Liver (tissue), 9 donors: ENCODE results near the gene GRK3. TPM values are rescaled to one million over a fixed set of nuclear protein-coding genes. Genes with fewer than 3 reads are reported as not detected.

Experiments
- DNase-seq: peaks from one replicate; pipeline ENCODE4 v3.0.0-alpha.2; 2017; ENCODE audit warnings: low spot score
- H3K27ac ChIP-seq, 2 donors: one replicate each; pipeline ENCODE4 v1.7.0; 2013; ENCODE audit warnings: inconsistent platforms in 2 of 2, low read length in 2 of 2, control low read depth in 1 of 2, low read depth in 1 of 2, mild to moderate bottlenecking in 1 of 2
- H3K27me3 ChIP-seq, 4 donors: one replicate each; pipeline versions ENCODE4 v1.6.1 to v1.7.0; 2013; ENCODE audit warnings: low read length in 3 of 4, inconsistent platforms in 1 of 4, mild to moderate bottlenecking in 1 of 4, moderate library complexity in 1 of 4; ENCODE audit not compliant: control insufficient read depth in 4 of 4, insufficient read depth in 4 of 4
- H3K36me3 ChIP-seq, 4 donors: one replicate each; pipeline versions ENCODE4 v1.6.1 to v1.7.0; 2013; ENCODE audit warnings: low read length in 3 of 4, mild to moderate bottlenecking in 3 of 4, low read depth in 1 of 4, moderate library complexity in 1 of 4; ENCODE audit not compliant: control insufficient read depth in 4 of 4, insufficient read depth in 3 of 4
- H3K4me1 ChIP-seq, 4 donors: one replicate each; pipeline versions ENCODE4 v1.6.1 to v1.7.0; 2013; ENCODE audit warnings: low read length in 3 of 4, mild to moderate bottlenecking in 3 of 4, moderate library complexity in 1 of 4; ENCODE audit not compliant: control insufficient read depth in 4 of 4, insufficient read depth in 4 of 4
- H3K4me3 ChIP-seq, 3 donors: one replicate each; pipeline versions ENCODE4 v1.6.1 to v1.7.0; 2013; ENCODE audit warnings: low read length in 3 of 3, control low read depth in 1 of 3, low read depth in 1 of 3, mild to moderate bottlenecking in 1 of 3
- H3K9ac ChIP-seq, 2 donors: one replicate each; pipeline ENCODE4 v1.7.0; 2013; ENCODE audit warnings: low read length in 2 of 2, mild to moderate bottlenecking in 2 of 2, moderate library complexity in 2 of 2, control low read depth in 1 of 2, low read depth in 1 of 2
- H3K9me3 ChIP-seq, 4 donors: one replicate each; pipeline versions ENCODE4 v1.6.1 to v1.7.0; 2013; ENCODE audit warnings: low read length in 3 of 4; ENCODE audit not compliant: control insufficient read depth in 4 of 4
- ATF3 ChIP-seq: IDR thresholded peaks from 2 replicates; pipeline ENCODE4 v1.6.1; 2016; ENCODE audit warnings: antibody characterized with exemption
- CTCF ChIP-seq: fragments of 150-350 bp; IDR thresholded peaks from 2 replicates; pipeline ENCODE4 v1.5.1; 2017; ENCODE audit warnings: improper control_type of control experiment, low read depth, low read length; ENCODE audit not compliant: missing input control
- EGR1 ChIP-seq, 2 donors: IDR thresholded peaks; 2 replicates each; pipeline ENCODE4 v1.6.1; 2016 to 2018; ENCODE audit warnings: antibody characterized with exemption in 2 of 2, low read depth in 2 of 2
- FOXA1 ChIP-seq: IDR thresholded peaks from 2 replicates; pipeline ENCODE4 v1.6.1; 2016; ENCODE audit warnings: antibody characterized with exemption
- FOXA2 ChIP-seq: IDR thresholded peaks from 2 replicates; pipeline ENCODE4 v1.6.1; 2016; ENCODE audit warnings: antibody characterized with exemption
- GABPA ChIP-seq, 2 donors: IDR thresholded peaks in 1 of 2; conservative IDR thresholded peaks in 1 of 2; 2 replicates each; pipeline ENCODE4 v1.6.1; 2016; ENCODE audit warnings: antibody characterized with exemption in 2 of 2, mild to moderate bottlenecking in 1 of 2, moderate library complexity in 1 of 2
- HNF4A ChIP-seq, 2 donors: conservative IDR thresholded peaks; 2 replicates each; pipeline ENCODE4 v1.6.1; 2016; ENCODE audit warnings: antibody characterized with exemption in 2 of 2, mild to moderate bottlenecking in 2 of 2
- HNF4G ChIP-seq: IDR thresholded peaks from 2 replicates; pipeline ENCODE4 v1.6.1; 2016; ENCODE audit warnings: antibody characterized with exemption
- JUND ChIP-seq, 2 donors: IDR thresholded peaks; 2 replicates each; pipeline ENCODE4 v1.6.1; 2016; ENCODE audit warnings: antibody characterized with exemption in 2 of 2
- MAX ChIP-seq: IDR thresholded peaks from 2 replicates; pipeline ENCODE4 v1.6.1; 2016; ENCODE audit warnings: antibody characterized with exemption
- NR2F2 ChIP-seq: IDR thresholded peaks from 2 replicates; pipeline ENCODE4 v1.6.1; 2016; ENCODE audit warnings: antibody characterized with exemption
- RAD21 ChIP-seq, 2 donors: IDR thresholded peaks; 2 replicates each; pipeline ENCODE4 v1.6.1; 2016; ENCODE audit warnings: antibody characterized with exemption in 2 of 2, mild to moderate bottlenecking in 2 of 2
- REST ChIP-seq: IDR thresholded peaks from 2 replicates; pipeline ENCODE4 v1.6.1; 2016; ENCODE audit warnings: antibody characterized with exemption, mild to moderate bottlenecking
- RXRA ChIP-seq, 2 donors: IDR thresholded peaks; 2 replicates each; pipeline ENCODE4 v1.6.1; 2017 to 2018; ENCODE audit warnings: antibody characterized with exemption in 2 of 2, mild to moderate bottlenecking in 1 of 2
- SP1 ChIP-seq: IDR thresholded peaks from 2 replicates; pipeline ENCODE4 v1.6.1; 2018; ENCODE audit warnings: antibody characterized with exemption, mild to moderate bottlenecking
- TAF1 ChIP-seq: conservative IDR thresholded peaks from 2 replicates; pipeline ENCODE4 v1.6.1; 2016; ENCODE audit warnings: antibody characterized with exemption, mild to moderate bottlenecking
- YY1 ChIP-seq: IDR thresholded peaks from 2 replicates; pipeline ENCODE4 v1.6.1; 2016; ENCODE audit warnings: antibody characterized with exemption, mild to moderate bottlenecking
- ZBTB33 ChIP-seq: IDR thresholded peaks from 2 replicates; pipeline ENCODE4 v1.6.1; 2016; ENCODE audit warnings: antibody characterized with exemption
- WGBS: extraction: QIAGEN DNeasy Blood & Tissue Kit; methylation state at CpG from one replicate; pipeline ENCODE4 v1.1.7; 2013; 5-methylcytosine and 5-hydroxymethylcytosine counted together
- polyA plus RNA-seq, 2 donors: library from polyadenylated mRNA; stranded (reverse) in 1 of 2; unstranded in 1 of 2; fragments of 200-250 nt in 1 of 2; fragments of >200 nt in 1 of 2; fragmentation: Nextera tagmentation in 1 of 2; extraction: Ambion mirVana in 1 of 2; gene quantifications; one replicate each; pipeline versions ENCODE4 v1.2.1 to v1.2.3, GENCODE V29; 2013 to 2015
- total RNA-seq, 2 donors: library from RNA; depleted of rRNA; stranded (reverse); fragments of >200 nt; gene quantifications; one replicate each; pipeline ENCODE4 v1.2.3, GENCODE V29; 2014
- donor health status: healthy.
- donor health status: healthy.
- donor health status: healthy.
- donor health status: healthy.
- donor health status: healthy.

Gene GRK3
- total and polyA plus RNA-seq, 4 donors = 0.79 to 6.5 (median 2.4) TPM

- Histone ChIP-seq H3K4me3 (no peak overlapping the region), H3K27me3 (no peaks in the 10 kb centered on the region), H3K9ac (no peak overlapping the region), H3K4me1 (no peaks in the 10 kb centered on the region), H3K9me3 (peaks cover 0 to 6% (median 0%) of the 10 kb centered on the region in 4 donors), H3K36me3 (no peaks in the 10 kb centered on the region), H3K27ac (no peak overlapping the region)
- DNase-seq = no peak
- TF ChIP-seq YY1 (no peak), GABPA (IDR thresholded peaks at IDR 0.05 in 1 of 2, conservative IDR thresholded peaks at IDR 0.05 in 1 of 2) (no peak)
- WGBS = 94% methylated on average over 3 of the region's 3 CpGs
Measured at GRCh38 chr22:25644122-25644521, 79.6 kb downstream of the GRK3 start.

- Histone ChIP-seq H3K4me1 (no peaks in the 10 kb centered on the region), H3K4me3 (no peak overlapping the region), H3K27ac (no peak overlapping the region), H3K36me3 (no peaks in the 10 kb centered on the region), H3K9me3 (peaks cover 0 to 2% (median 0%) of the 10 kb centered on the region in 4 donors), H3K9ac (no peak overlapping the region), H3K27me3 (no peaks in the 10 kb centered on the region)
- WGBS = 94% methylated on average over 6 of the region's 6 CpGs
- TF ChIP-seq RXRA (IDR thresholded peaks at IDR 0.05) (no peak), FOXA2 (no peak), NR2F2 (no peak), GABPA (IDR thresholded peaks at IDR 0.05 in 1 of 2, conservative IDR thresholded peaks at IDR 0.05 in 1 of 2) (no peak), SP1 (no peak), MAX (no peak), EGR1 (IDR thresholded peaks at IDR 0.05; ENCODE audit: low read depth in 2 of 2) (no peak), REST (no peak), TAF1 (no peak), YY1 (no peak), RAD21 (IDR thresholded peaks at IDR 0.05) (no peak), HNF4G (no peak), JUND (IDR thresholded peaks at IDR 0.05) (no peak), HNF4A (conservative IDR thresholded peaks at IDR 0.05) (no peak), ATF3 (no peak), FOXA1 (no peak), CTCF (no peak), ZBTB33 (no peak)
- no peak for DNase-seq
Measured at GRCh38 chr22:25645266-25645665, 80.8 kb downstream of the GRK3 start.
